ENCODE results near the gene PMF1.
A peak's percentile ranks its signal among the peaks of the same experiment; 100 is the strongest.
"Not testable (repeated sequence)": the region's sequence is repeated elsewhere in the genome, so short reads cannot be mapped to it uniquely, and the experiment has no call there.

PMF1 gene

GRCh38 chr1:156195853-156196252 is 17.0 kb upstream of the PMF1 start:
- no peak for DNase-seq

GRCh38 chr1:156196445-156196844 is 16.4 kb upstream of the PMF1 start:
- no peak for DNase-seq

- no peak for DNase-seq
Observed at GRCh38 chr1:156198831-156199349, 13.9 kb upstream of the PMF1 start.

GRCh38 chr1:156200044-156200443 is 12.8 kb upstream of the PMF1 start:
- DNase-seq = no peak

GRCh38 chr1:156203331-156203730 is 9.5 kb upstream of the PMF1 start:
- DNase-seq = no peak

- no peak for DNase-seq
Observed at GRCh38 chr1:156204686-156205085, 8.1 kb upstream of the PMF1 start.

- DNase-seq = no peak
Observed at GRCh38 chr1:156211243-156211642, 1.6 kb upstream of the PMF1 start.

GRCh38 chr1:156212130-156212529 is 677 bp upstream of the PMF1 start:
- no peak for DNase-seq

- no peak for DNase-seq
Observed at GRCh38 chr1:156213644-156213966, 798 bp downstream of the PMF1 start.

- peak in 1 of 56 donors; percentile 12 for DNase-seq
Observed at GRCh38 chr1:156214024-156214748, 1.4 kb downstream of the PMF1 start.

- not testable (repeated sequence) for DNase-seq
Observed at GRCh38 chr1:156216361-156217086, 3.7 kb downstream of the PMF1 start.

- no peak for DNase-seq
Observed at GRCh38 chr1:156217871-156218270, 5.1 kb downstream of the PMF1 start.

- DNase-seq = no peak
Observed at GRCh38 chr1:156220226-156220625, 7.4 kb downstream of the PMF1 start.

GRCh38 chr1:156221986-156222692 is 9.3 kb downstream of the PMF1 start:
- no peak for DNase-seq

GRCh38 chr1:156225677-156226014 is 12.8 kb downstream of the PMF1 start:
- no peak for DNase-seq

- DNase-seq = no peak
Observed at GRCh38 chr1:156226116-156226538, 13.3 kb downstream of the PMF1 start.

GRCh38 chr1:156226782-156227181 is 14.0 kb downstream of the PMF1 start:
- DNase-seq = no peak

- DNase-seq = no peak
Observed at GRCh38 chr1:156228501-156228900, 15.7 kb downstream of the PMF1 start.

GRCh38 chr1:156229809-156230472 is 17.1 kb downstream of the PMF1 start:
- DNase-seq = no peak

GRCh38 chr1:156230473-156230837 is 17.6 kb downstream of the PMF1 start:
- no peak for DNase-seq

GRCh38 chr1:156232201-156232894 is 19.5 kb downstream of the PMF1 start:
- DNase-seq = no peak

Measured in amygdala (tissue), 56 donors.